GM21381 (cell line): Measurements from ENCODE around the gene COL27A1.
"Not testable (repeated sequence)": the region's sequence is repeated elsewhere in the genome, so short reads cannot be mapped to it uniquely, and the experiment has no call there.

Experiments used
- ATAC-seq: cut with Tn5 transposase; IDR thresholded peaks from one replicate; pipeline ENCODE4 v1.9.1; 2021; ENCODE audit warnings: mild to moderate bottlenecking, moderate library complexity; ENCODE audit not compliant: unreplicated experiment

COL27A1 gene

DNA sequence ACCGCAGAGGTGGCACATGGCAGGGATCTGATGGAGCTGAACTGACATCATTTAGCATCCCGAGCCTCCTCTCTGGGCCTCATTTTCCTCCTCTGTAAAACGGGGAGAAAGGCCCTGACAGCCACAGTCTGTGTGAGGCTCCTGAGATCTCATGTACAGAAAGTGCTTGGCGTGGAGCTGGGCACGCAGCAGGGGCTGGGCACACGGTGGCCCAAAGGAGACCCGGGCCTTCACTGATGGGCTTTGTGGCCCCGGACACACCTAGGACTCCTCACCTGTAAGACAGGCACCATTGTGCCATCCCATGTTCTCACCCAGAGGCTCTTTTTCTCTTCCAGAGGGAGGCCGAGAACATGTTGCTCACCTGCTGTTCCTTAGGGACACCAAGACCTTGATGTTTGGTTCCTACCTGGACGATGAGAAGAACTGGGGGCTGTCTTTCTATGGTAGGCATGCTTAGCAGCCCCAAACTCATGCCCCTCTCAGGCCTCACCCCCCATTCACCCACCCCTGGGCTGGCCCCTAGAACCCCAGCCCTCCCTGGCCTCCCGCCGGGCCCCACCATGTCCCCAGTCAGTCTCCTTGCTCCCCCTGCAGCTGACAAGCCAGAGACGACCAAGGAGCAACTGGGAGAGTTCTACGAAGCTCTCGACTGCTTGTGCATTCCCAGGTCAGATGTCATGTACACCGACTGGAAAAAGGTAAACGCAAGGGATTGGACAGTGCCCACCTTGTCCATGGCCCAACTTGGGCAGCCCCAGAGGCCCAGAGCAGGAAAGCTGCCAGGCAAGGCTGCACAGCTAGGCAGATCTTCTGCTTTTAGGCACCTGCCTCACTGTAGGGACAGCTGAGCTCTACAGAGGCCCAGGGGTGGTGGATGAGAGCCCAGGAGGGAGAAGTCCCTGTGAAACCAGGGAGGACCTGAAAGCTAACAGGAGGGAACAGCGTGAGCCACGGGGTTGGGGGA, 176.2 kb downstream of the COL27A1 start:
- ATAC-seq, result not testable (repeated sequence)

DNA sequence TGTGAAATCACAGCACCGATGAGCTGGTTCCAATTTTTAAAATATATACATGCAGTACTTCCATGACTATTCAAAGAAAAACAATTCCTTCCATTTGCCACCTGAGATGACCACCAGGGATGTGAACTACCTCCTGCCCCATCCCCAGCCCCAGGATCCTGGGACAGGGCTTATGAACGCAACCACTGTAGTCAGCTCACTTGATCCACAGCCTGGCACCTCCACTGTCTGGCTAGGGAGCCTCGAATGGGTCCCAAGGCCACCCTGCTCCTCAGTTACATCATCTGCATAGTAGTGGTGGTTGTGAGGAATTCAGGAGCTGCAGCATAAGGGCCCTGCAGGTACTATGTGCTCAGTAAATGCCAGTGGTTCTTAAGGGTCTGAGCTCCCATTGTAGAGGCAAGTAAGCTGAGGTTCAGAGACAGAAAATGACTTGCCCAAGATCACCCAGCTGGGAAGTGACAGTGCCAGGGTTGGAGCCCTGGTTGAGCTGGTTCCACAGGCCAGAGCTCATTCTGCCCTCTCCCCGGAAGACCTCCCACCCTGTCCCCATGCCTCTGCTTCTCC, 177.2 kb downstream of the COL27A1 start:
- not testable (repeated sequence) for ATAC-seq

DNA sequence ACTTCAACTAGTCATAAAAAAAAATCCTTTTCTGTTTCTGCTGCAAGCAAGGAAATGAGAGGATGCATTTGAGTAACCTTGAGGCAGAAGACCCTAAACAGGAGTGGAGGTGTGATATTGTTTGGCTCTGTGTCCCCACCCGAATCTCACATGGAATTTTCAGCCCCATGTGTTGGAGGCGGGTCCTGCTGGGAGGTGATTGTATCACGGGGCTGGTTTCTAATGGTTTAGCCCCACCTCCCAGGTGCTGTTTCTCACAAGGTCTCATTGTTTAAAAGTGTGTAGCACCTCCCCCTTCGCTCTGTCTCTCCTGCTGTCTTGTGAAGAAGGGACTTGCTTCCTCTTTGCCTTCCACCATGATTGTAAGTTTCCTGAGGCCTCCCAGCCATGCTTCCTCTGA, 178.4 kb downstream of the COL27A1 start:
- ATAC-seq, result not testable (repeated sequence)

DNA sequence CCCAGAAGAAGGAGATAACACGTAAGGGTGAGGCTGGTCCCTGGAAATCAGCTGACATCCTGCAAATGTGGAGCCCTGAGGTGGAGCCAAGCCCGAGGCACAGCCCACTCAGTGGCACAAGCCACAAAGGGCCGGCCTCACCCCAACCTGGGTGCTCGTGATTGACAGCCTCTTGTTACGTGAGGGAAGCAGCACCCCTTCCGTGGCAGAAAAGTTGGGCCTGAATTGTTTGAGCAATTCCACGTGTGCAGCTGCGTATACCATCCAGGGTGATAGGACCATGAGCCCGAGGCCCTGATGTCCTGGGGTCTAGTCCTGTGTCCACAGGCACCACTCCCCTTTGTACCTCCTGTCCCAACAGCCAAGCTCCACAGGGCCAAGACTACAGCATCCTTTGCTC, 179.2 kb downstream of the COL27A1 start:
- no peak for ATAC-seq

DNA sequence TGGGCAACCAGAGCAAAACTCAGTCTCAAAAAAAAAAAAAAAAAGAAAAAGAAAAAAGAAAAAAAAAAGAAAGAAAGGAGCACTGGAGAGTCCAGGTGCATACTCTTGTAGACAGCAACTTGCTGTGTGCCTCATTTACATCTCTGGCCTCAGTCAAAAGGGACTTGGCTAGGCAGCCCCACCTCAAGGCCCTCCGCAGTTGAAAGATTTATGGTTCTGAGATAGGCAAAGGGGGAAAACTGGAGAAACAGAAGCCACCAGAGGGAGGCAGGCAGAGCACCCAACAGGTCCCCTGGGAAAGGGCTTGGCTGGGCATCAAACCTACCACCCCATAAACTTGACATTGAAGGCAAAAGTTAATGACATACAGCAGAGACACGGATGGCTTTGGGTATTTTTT, 180.4 kb downstream of the COL27A1 start:
- no peak for ATAC-seq

DNA sequence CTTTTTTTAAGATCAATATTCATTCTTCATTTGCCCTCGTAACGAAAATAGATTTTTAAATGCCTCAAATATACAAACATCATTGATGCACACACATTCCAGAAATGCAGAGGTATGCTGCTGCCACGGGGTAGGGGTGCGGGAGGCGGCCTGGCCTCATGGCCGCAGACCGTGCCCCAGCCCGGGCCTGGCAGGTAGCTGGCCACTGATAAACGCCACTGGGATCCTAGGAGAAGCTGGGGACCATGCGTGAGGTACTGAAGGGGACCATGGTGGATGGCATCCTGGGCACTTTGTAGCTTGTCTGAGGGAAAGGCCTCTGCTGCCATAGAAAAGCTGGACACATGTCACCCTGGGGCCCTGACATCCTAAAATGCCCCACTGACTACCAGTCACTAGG, 180.8 kb downstream of the COL27A1 start:
- ATAC-seq, result no peak

DNA sequence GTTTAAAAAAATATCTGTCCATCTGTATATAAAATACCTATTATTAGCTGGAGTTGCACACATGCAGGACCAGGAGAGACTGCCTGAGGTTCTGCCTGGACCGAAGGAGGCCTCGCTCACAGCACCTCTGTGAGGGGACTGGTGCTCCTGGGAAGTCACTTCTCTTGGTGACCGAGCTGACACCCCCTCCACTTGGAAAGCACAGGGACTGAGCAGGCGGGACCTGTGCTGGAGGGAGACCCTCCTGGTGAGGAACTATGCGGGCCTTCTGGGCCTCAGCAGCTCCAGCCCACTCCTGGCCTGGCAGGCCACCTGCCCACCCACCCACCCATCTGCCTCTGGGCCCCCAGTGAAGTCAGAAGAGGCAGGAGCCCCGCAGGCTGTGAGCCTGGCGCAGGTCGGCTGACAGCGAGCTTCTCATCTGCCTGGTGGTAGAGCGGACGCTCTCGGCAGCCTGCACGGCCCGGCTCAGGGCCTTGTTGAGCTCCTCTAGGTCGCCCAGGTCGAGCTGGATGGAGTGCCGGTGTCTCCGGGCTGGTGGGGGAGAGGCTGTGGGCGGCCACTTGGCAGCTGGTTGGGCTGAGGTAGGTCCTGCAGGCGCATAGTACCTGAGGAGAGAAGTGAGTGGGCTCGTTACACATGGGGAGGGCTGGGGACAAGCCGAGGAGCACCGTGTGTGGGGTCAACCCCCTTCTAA, 181.5 kb downstream of the COL27A1 start:
- ATAC-seq, result no peak

DNA sequence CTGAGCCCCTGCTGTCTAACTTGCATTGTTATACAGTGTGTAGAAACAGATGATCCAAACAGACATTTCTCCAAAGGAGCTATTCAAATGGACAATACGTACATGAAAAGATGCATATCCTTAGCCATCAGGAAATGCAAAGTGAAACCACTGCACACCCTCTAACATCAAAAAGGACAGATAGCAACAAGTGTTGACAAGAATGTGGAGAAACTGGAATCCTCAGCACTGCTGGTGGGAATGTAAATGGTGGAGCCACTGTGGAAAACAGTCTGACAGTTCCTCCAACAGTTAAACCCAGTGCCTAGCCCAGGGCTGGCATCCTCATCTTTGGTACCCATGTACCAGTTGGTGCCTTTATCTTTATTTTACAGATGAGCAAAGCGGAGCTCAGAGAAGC, 182.8 kb downstream of the COL27A1 start:
- no peak for ATAC-seq

DNA sequence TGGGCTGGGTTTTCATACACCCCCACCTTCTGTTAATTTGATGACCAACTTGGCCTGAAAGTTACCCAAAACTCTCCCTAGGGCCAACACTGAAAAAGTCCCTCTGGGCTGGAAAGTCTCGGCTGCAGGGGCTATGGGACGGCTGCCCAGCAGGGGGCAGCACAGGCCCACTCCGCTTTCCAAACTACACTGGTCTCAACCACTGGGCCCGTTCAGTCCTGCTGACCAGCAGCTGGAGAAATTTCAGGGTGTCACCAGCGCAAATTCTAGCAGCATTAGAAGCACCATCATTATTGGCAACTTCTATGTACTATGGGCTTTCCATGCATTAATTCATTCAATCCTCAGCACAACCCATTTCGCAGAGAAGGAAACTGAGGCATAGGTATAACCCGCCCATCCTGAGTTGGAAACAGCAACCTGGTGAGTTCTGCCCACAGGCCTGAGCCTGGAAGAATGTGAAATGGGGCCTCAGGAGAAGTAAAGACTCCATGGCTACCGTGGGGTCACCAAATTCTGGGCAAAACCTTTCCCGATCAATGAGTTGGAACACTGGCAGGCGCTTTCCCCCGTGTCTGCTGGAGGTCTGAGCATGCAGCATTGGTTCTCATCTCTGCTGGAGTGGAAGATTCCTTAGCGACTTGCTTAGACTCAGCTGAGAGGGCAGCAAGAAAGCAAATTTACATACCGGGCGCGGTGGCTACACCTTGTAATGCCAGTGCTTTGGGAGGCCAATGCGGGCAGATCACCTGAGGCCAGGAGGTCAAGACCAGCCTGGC, 184.0 kb downstream of the COL27A1 start:
- ATAC-seq, result peak; percentile 75

DNA sequence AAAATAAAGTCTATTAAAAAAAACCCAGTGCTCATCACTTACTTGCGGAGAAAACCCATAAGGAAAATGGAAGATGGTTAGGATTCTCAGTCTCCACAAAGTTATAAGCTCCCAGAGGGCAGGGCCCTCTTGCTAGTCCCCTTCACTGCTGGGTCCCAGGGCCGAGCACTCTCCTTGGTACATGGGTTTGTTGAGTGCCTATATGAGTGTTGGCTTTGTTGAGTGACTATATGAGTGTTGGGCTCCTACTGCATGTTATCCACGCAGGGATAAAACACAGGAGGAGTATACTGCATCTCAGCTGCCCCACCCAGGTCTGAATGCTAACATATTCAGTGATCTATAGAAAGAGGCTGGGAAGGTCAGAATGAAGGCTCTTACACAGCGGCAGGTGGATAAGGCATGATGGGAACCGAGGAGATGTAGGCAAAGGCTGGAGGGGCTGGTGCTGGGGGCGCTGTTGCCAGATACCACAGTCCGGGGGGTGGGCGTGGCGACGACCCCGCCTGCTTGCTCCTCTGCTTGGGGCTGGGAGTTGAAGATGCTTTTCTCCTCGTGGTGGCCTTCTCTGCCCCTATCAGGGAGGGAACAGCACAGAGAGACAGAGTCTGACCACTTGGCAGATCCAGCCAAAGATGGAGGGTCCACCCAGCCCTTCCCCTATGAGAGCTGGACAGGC, 186.0 kb downstream of the COL27A1 start:
- ATAC-seq, result no peak

DNA sequence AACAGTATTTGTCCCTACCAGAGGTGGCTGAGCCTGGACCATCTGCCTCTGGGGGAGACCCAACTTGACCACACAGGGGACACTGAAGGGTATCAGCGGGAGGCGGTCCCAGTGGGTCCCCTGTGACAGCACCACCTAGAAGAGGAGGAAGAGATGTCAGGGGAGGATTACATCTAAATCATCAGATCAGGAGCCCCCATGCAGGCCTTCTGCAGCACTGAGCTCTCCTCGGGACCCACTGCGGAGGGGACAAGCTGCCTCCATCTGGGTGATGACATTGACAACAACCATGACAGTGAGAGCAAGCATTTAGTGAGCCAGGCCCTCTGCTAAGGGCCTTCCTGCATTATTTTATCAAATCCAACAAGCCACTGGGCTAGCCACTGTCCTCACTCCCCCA, 186.7 kb downstream of the COL27A1 start:
- no peak for ATAC-seq

DNA sequence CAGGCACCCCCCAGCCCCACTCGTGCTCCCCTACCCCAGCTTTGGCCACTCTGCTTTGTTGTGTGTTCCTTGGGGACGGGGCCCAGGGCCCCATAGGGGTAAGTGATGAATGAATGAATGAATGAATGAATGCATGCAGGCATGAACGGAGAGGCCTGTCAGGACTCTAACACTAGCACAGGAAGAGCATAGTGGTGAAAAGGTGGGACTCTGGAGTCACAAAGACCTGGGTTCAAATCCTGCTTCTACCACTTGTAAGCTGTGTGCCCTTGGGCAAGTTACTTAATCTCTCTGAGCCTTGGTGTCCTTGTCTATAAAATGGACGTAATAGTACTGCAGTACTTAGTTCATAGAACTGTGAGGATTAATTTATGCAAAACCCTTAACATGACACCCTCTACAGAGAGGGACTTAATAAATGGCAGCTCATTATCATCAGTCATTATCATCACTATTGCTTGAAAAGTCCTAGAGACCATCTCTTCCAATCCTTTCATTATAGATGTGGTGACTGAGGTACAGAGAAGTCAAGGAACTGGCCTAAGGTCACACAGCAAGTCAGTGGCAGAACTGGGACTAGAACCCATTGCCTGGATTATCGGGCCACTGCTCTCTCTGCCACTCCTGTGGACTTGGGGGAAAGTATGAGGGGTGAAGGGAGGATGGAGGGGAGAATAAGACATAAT, 187.6 kb downstream of the COL27A1 start:
- ATAC-seq, result no peak

DNA sequence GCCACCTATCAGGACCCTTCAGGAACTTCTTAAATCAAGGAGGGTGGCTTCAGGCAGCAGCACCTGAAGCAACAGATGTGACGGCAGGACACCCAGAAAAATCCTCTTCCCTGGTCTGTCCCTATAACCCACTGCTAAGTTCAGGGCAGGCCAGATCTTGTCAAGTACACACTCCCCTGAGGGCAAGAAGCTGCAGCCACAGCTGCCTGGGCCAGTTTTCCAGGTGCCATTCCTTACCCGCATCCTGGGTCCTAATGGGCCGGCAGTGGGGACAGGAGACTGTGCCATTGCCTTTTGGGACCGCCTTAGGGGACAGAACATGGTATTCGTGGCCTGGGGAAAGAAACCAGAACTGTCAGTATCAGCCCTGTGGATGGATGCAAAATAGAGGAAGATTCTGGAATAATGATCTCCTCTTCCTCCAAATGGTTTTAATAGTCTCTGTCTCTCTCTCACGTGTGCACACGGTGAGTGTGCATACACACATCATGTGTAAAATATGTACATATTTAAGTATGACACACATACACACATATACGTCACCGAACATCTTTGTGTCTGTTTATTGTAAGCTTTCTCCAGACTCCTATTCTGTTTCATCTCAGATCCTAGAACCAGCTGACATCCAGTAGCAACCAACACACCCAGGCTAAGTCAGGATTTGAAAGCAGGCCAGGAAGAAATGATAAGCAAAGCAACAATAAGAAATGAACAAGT, 188.3 kb downstream of the COL27A1 start:
- ATAC-seq, result no peak

DNA sequence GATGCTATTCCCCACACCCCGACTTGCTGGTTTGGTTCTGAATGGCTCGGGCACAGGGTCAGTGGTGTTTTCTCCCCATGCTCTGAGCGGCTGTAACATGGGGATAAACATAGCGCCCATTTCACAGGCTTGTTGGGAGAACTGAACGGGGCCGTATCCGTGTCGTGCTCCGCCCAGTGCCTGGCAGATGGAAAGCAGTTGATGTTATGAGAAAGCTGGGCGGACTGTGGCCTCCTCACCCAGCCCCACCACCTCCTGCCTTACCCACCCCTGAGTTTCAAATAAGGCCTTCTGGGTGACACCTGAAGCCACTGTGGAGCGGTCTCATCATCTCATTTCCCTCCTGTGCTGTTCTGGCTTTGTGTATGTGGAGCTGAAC, 188.8 kb downstream of the COL27A1 start:
- ATAC-seq, result no peak

DNA sequence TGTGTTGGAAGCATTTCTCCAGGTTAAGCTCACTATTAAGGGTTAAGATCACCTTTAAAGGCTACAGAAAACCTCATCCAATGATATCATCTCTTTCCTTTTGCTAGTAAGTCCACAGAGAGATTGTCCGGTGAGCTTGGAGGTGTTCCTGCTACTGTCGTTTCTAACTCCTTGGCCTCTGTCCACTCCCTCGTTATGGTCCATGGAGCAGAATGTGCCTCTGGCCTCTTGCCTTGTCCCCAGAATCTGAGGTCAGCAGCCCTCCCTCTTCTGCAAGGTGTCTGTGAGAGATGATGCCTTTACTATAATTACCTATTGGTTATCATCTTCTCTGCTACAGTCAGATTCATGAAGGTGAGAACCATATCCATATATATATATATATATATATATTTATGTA, 189.4 kb downstream of the COL27A1 start:
- ATAC-seq, result no peak

DNA sequence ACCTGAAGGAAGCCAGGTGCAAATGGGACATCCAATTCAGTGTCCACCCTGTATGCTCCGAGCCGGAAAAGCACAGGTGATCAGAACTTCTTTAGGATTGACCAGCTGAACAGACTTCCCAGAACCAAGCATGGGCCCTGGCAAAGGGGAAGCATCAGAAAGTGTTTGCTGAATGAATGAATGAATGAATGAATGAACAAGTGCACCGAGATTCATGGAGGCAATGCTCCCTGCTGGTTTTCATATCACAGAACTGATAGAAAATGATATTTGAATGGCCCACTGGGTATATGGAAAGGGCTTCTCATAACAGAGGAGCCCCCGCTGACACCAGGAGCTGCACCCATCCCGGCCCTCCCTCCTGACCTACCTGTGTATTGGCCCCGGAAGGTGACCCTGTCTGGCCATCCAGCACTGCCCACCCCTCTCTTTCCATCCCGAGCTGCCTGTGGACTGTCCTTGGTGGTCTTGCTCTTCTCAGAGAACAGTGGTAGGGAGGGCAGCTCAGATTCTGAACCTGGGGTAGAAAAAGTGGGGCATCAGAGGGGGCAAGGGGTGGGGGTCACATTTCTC, 190.2 kb downstream of the COL27A1 start:
- ATAC-seq, result no peak

DNA sequence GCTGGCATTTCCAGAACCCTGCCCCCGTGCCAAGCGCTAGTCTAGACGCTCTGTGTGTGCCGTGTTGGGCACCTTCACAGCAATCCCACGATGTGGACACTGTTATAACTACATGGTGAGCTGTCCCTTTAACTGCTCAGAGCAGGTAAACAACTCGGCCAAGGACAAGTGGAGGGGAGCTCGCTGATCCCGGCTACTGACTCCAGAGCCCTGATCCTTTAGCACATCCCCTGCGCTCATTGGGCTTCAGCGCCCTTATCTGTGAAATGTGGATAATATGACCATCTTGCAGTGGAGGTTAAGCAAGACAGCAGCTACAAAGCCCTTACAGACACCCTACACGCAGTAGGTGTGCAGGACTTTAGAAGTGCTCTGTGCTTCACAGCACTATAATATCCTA, 190.8 kb downstream of the COL27A1 start:
- ATAC-seq, result no peak

DNA sequence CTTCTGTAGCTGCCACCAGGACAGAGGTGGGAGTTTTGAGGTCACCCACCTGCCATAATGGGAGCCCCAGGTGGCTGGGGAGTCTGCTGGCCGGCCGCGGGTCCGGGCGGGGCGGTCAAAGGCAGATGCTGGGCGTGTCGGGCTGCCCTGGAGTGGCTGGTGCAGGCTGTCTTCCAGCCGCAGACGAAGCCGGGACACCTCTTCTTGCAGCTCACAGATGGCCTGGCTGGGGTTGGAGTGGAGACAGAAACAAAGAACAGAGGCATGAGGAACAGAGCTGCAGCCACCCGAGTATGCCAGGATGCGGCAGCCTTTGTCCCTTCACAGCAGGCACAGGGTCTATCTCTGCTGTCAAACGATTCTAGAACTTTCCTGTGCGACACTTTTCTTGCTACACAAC, 192.3 kb downstream of the COL27A1 start:
- no peak for ATAC-seq
